DOHH2 (cell line): ENCODE results near the gene RBM18.

ENCODE experiments used
- CTCF ChIP-seq: fragments of 200-600 bp; sonication (generic); IDR thresholded peaks from one replicate; pipeline ENCODE4 v1.5.1; 2014; ENCODE audit warnings: antibody characterized with exemption, mild to moderate bottlenecking, low read depth, low read length; ENCODE audit not compliant: poor library complexity, severe bottlenecking
- EZH2phosphoT487 ChIP-seq: fragments of 200-600 bp; sonication (generic); IDR thresholded peaks from 2 replicates; pipeline ENCODE4 v1.6.1; 2017; ENCODE audit warnings: borderline replicate concordance, mild to moderate bottlenecking, antibody characterized with exemption, low read length, moderate library complexity, mixed read lengths

GRCh38 chr9:122209451-122209850 is 55.2 kb downstream of the RBM18 start:
- no peak for TF ChIP-seq CTCF
- no peak for TF ChIP-seq EZH2phosphoT487
